Panc1 (cell line): Measurements from ENCODE around the gene CDKAL1.

Source experiments
- CTCF ChIP-seq: fragments of 450-650 bp; IDR thresholded peaks from 2 replicates; pipeline ENCODE4 v1.5.1; 2017; ENCODE audit warnings: mild to moderate bottlenecking
- POLR2AphosphoS5 ChIP-seq: IDR thresholded peaks from 2 replicates; pipeline ENCODE4 v1.6.1; 2012; ENCODE audit warnings: mild to moderate bottlenecking, low read depth, low read length, moderate library complexity
- REST ChIP-seq, 2 experiments: IDR thresholded peaks; 2 replicates each; pipeline ENCODE4 v1.6.1; 2011 to 2012; ENCODE audit warnings: low read depth in 2 of 2, control low read depth in 1 of 2, low read length in 1 of 2, mild to moderate bottlenecking in 1 of 2, moderate library complexity in 1 of 2; ENCODE audit not compliant: insufficient read depth in 1 of 2
- TCF7L2 ChIP-seq: IDR thresholded peaks from 2 replicates; pipeline ENCODE4 v1.6.1; 2011; ENCODE audit warnings: mild to moderate bottlenecking, low read depth, low read length, inconsistent platforms

- no peak for TF ChIP-seq CTCF
- no peak for TF ChIP-seq POLR2AphosphoS5
- no peak for TF ChIP-seq TCF7L2
- TF ChIP-seq REST (IDR thresholded peaks at IDR 0.05; ENCODE audit: insufficient read depth in 1 of 2, low read depth in 2 of 2, low read length in 1 of 2): no peak
Measured at GRCh38 chr6:21085643-21086042, 551.4 kb downstream of the CDKAL1 start.
